Breast epithelium (tissue), 3 donors: Measurements from ENCODE around the gene UCP2.

Experiments
- CTCF ChIP-seq, 3 donors: fragments of 450-650 bp; IDR thresholded peaks; one replicate each; pipeline ENCODE4 v1.5.1; 2016 to 2017; ENCODE audit warnings: antibody characterized with exemption in 3 of 3, mild to moderate bottlenecking in 3 of 3, moderate library complexity in 3 of 3
- POLR2A ChIP-seq: fragments of 450-650 bp; IDR thresholded peaks from one replicate; pipeline ENCODE4 v1.6.1; 2016; ENCODE audit warnings: antibody characterized with exemption, mild to moderate bottlenecking, moderate library complexity

GRCh38 chr11:74014880-74015279 lies 32.2 kb upstream of the UCP2 start:
- TF ChIP-seq CTCF (IDR thresholded peaks at IDR 0.05) (no peak), POLR2A (no peak)
